HEK293 (cell line): ENCODE measurements around the gene CLN6.

Source experiments
- CTCF ChIP-seq: fragments of 450-650 bp; formaldehyde crosslinking; IDR thresholded peaks from 2 replicates; pipeline ENCODE4 v1.5.1; 2016; ENCODE audit warnings: missing biosample characterization, missing genetic modification characterization
- REPIN1 ChIP-seq: fragments of 450-650 bp; formaldehyde crosslinking; IDR thresholded peaks from 2 replicates; pipeline ENCODE4 v1.5.1; 2017; ENCODE audit warnings: missing biosample characterization, missing genetic modification characterization, low read depth
- REST ChIP-seq: fragments of 450-650 bp; formaldehyde crosslinking; IDR thresholded peaks from 2 replicates; pipeline ENCODE4 v1.5.1; 2016; ENCODE audit warnings: missing biosample characterization, missing genetic modification characterization
- ZFP37 ChIP-seq: fragments of 450-650 bp; formaldehyde crosslinking; IDR thresholded peaks from 2 replicates; pipeline ENCODE4 v1.5.1; 2016; ENCODE audit warnings: missing biosample characterization, missing genetic modification characterization
- ZNF169 ChIP-seq: fragments of 450-650 bp; formaldehyde crosslinking; IDR thresholded peaks from 2 replicates; pipeline ENCODE4 v1.5.1; 2016; ENCODE audit warnings: missing biosample characterization, missing genetic modification characterization
- ZNF274 ChIP-seq, 2 experiments: fragments of 200-500 bp in 1 of 2; fragments of 450-650 bp in 1 of 2; sonication (Bioruptor generic) in 1 of 2; formaldehyde crosslinking in 1 of 2; IDR thresholded peaks; 2 replicates each; pipeline versions ENCODE4 v1.5.1 to v1.6.1; 2014 to 2016; ENCODE audit warnings: borderline replicate concordance in 1 of 2, inconsistent platforms in 1 of 2, low read length in 1 of 2, missing biosample characterization in 1 of 2, missing genetic modification characterization in 1 of 2
- ZNF394 ChIP-seq: fragments of 450-650 bp; formaldehyde crosslinking; IDR thresholded peaks from 2 replicates; pipeline ENCODE4 v1.5.1; 2016; ENCODE audit warnings: missing biosample characterization, missing genetic modification characterization, mild to moderate bottlenecking, moderate library complexity, borderline replicate concordance
- ZNF398 ChIP-seq: fragments of 450-650 bp; formaldehyde crosslinking; IDR thresholded peaks from 2 replicates; pipeline ENCODE4 v1.5.1; 2017; ENCODE audit warnings: missing biosample characterization, missing genetic modification characterization
- ZNF426 ChIP-seq: fragments of 450-650 bp; formaldehyde crosslinking; IDR thresholded peaks from 2 replicates; pipeline ENCODE4 v1.5.1; 2017; ENCODE audit warnings: missing biosample characterization, missing genetic modification characterization, mild to moderate bottlenecking, inconsistent platforms, moderate library complexity
- ZNF544 ChIP-seq: fragments of 450-650 bp; formaldehyde crosslinking; IDR thresholded peaks from 2 replicates; pipeline ENCODE4 v1.5.0; 2017; ENCODE audit warnings: missing biosample characterization, missing genetic modification characterization
- ZNF658 ChIP-seq: fragments of 450-650 bp; formaldehyde crosslinking; IDR thresholded peaks from 2 replicates; pipeline ENCODE4; 2016; ENCODE audit warnings: missing biosample characterization, missing genetic modification characterization
- ZSCAN16 ChIP-seq: fragments of 450-650 bp; formaldehyde crosslinking; IDR thresholded peaks from 2 replicates; pipeline ENCODE4 v1.5.1; 2016; ENCODE audit warnings: missing biosample characterization, missing genetic modification characterization
- TF ChIP-seq, protein P1 (sequence below): fragments of 450-650 bp; formaldehyde crosslinking; IDR thresholded peaks from 2 replicates; pipeline ENCODE4 v1.5.1; 2016; ENCODE audit warnings: missing biosample characterization, missing genetic modification characterization

GRCh38 chr15:68277131-68277602 lies 47.6 kb upstream of the CLN6 start:
- TF ChIP-seq CTCF (tag by site-specific recombination) (no peak), ZFP37 (tag by site-specific recombination) (no peak), REPIN1 (tag by site-specific recombination) (no peak), ZNF274 (IDR thresholded peaks at IDR 0.05; ENCODE audit: low read length) (no peak), ZNF274 (tag by site-specific recombination; IDR thresholded peaks at IDR 0.05; ENCODE audit: borderline replicate concordance) (no peak), ZNF169 (tag by site-specific recombination) (no peak), REST (tag by site-specific recombination) (no peak), ZNF544 (tag by site-specific recombination) (no peak), ZSCAN16 (tag by site-specific recombination) (no peak), ZNF394 (no peak), ZNF658 (tag by site-specific recombination) (no peak), ZNF426 (tag by site-specific recombination) (no peak), ZNF398 (tag by site-specific recombination) (no peak)
- TF ChIP-seq, protein P1, sequence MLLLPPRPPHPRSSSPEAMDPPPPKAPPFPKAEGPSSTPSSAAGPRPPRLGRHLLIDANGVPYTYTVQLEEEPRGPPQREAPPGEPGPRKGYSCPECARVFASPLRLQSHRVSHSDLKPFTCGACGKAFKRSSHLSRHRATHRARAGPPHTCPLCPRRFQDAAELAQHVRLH (tag by site-specific recombination): no peak
